NCI-H1105 (cell line): Measurements from ENCODE around the gene PHRF1.
"Not testable (repeated sequence)": the region's sequence is repeated elsewhere in the genome, so short reads cannot be mapped to it uniquely, and the experiment has no call there.

Experiments used
- DNase-seq: peaks from one replicate; lab custom pipeline; 2025; lab: John Stamatoyannopoulos, UW

PHRF1 gene

GRCh38 chr11:654444-654843 lies 78.2 kb downstream of the PHRF1 start:
- DNase-seq = not testable (repeated sequence)

- no peak for DNase-seq
These were observed 78.9 kb downstream of the PHRF1 start for GRCh38 chr11:655036-655726.

- no peak for DNase-seq
These were observed 80.2 kb downstream of the PHRF1 start for GRCh38 chr11:656426-656825.

- DNase-seq = no peak
These were observed 80.6 kb downstream of the PHRF1 start for GRCh38 chr11:656866-657265.

- DNase-seq = no peak
These were observed 81.4 kb downstream of the PHRF1 start for GRCh38 chr11:657691-658126.

- DNase-seq = no peak
These were observed 83.3 kb downstream of the PHRF1 start for GRCh38 chr11:659532-660085.

GRCh38 chr11:660281-660680 lies 84.0 kb downstream of the PHRF1 start:
- no peak for DNase-seq

- no peak for DNase-seq
These were observed 84.6 kb downstream of the PHRF1 start for GRCh38 chr11:660681-661444.
